Placental pericyte (primary cell): Measurements from ENCODE around the gene PLN. TPM values are rescaled to one million over a fixed set of nuclear protein-coding genes. Genes with fewer than 3 reads are reported as not detected.

Experiments
- total RNA-seq: library from RNA; depleted of rRNA; stranded (reverse); fragments of >200 nt; gene quantifications from 2 replicates; pipeline ENCODE4 v1.2.3, GENCODE V29; 2012

PLN gene
- 0.57 TPM in 1 of 2 replicates, not detected in the other for total RNA-seq

GRCh38 chr6:118548136-118548535 is at the start of gene PLN:
Gene PLN, plus strand, starts transcription at chr6:118548296. Its CDS starts 10,626 bp downstream, at chr6:118558922.

Other genes with a start within 250 kb of the PLN start
- gene CEP85L, start 103.3 kb downstream of the PLN start, total RNA-seq, result 9.2 and 17.3 TPM in 2 replicates